K562 (cell line): Measurements from ENCODE around the gene CASP7. TPM values are rescaled to one million over a fixed set of nuclear protein-coding genes. Genes with fewer than 3 reads are reported as not detected.

Experiments
- CEBPG ChIP-seq, 3 experiments: fragments of 200-800 bp in 1 of 3; sonication (Bioruptor generic) in 1 of 3; sonication (generic) in 1 of 3; formaldehyde crosslinking in 1 of 3; IDR thresholded peaks in 2 of 3; conservative IDR thresholded peaks in 1 of 3; 2 replicates each; pipeline versions ENCODE4 v1.6.1 to v1.8.0; 2016 to 2022; ENCODE audit warnings: missing compliant biosample characterization in 2 of 3, missing genetic modification characterization in 2 of 3, mild to moderate bottlenecking in 1 of 3, missing genetic modification reagents in 1 of 3
- FOXA1 ChIP-seq: fragments of 450-650 bp; IDR thresholded peaks from 2 replicates; pipeline ENCODE4 v1.6.1; 2016; ENCODE audit warnings: mild to moderate bottlenecking, borderline replicate concordance
- HCFC1 ChIP-seq: IDR thresholded peaks from 2 replicates; pipeline ENCODE4 v1.6.1; 2012; ENCODE audit warnings: low read depth, low read length, improper control_type of control experiment
- NCOA2 ChIP-seq, 2 experiments: fragments of 450-650 bp; IDR thresholded peaks; 2 replicates each; pipeline ENCODE4 v1.6.1; 2018; ENCODE audit warnings: mild to moderate bottlenecking in 2 of 2, moderate library complexity in 1 of 2; ENCODE audit not compliant: partially characterized antibody in 2 of 2
- SOX6 ChIP-seq: fragments of 450-650 bp; IDR thresholded peaks from 2 replicates; pipeline ENCODE4 v1.6.1; 2014; ENCODE audit warnings: mild to moderate bottlenecking
- THRAP3 ChIP-seq: fragments of 450-650 bp; IDR thresholded peaks from 2 replicates; pipeline ENCODE4 v1.6.1; 2016; ENCODE audit warnings: mild to moderate bottlenecking, inconsistent platforms, borderline replicate concordance
- WHSC1 ChIP-seq: IDR thresholded peaks from one replicate; pipeline ENCODE4 v1.6.1; 2012; ENCODE audit warnings: low read length, control low read depth, inconsistent platforms
- ZFP30 ChIP-seq: fragments of 250-450 bp; sonication (Bioruptor Pico); IDR thresholded peaks from 2 replicates; pipeline ENCODE4 v1.8.0; 2022; ENCODE audit warnings: moderate library complexity, mild to moderate bottlenecking, inconsistent platforms, borderline replicate concordance
- ZNF444 ChIP-seq: fragments of 250-450 bp; sonication (Bioruptor Pico); IDR thresholded peaks from 2 replicates; pipeline ENCODE4 v1.4.0; 2020; ENCODE audit warnings: mild to moderate bottlenecking, moderate library complexity
- polyA plus RNA-seq, 8 experiments: library from polyadenylated mRNA; depleted of rRNA in 4 of 8; stranded (reverse) in 5 of 8; unstranded in 3 of 8; fragments of >200 nt; fragmentation: Nextera tagmentation in 2 of 8; fragmentation: Illumina TruSeq in 1 of 8; extraction: Ambion mirVana in 2 of 8; extraction: Trizol in 1 of 8; gene quantifications; 2 replicates each; pipeline versions ENCODE4 v1.2.1 to v1.2.3, GENCODE V29; 2011 to 2014; ENCODE audit warnings: inconsistent platforms in 1 of 8, missing spikeins in 1 of 8
- total RNA-seq, 7 experiments: library from RNA; depleted of rRNA in 6 of 7; stranded (reverse); fragments of >200 nt in 6 of 7; fragmentation: Illumina TruSeq in 2 of 7; extraction: Trizol in 2 of 7; gene quantifications; 2 replicates each; pipeline versions ENCODE4 v1.2.1 to v1.2.3, GENCODE V29; 2011 to 2021; ENCODE audit warnings: low replicate concordance in 1 of 7
- TF ChIP-seq, protein P1 (sequence below): sonication (generic); formaldehyde crosslinking; IDR thresholded peaks from 2 replicates; pipeline ENCODE4 v1.8.1; 2023; ENCODE audit warnings: mild to moderate bottlenecking, missing genetic modification reagents

Gene CASP7
- total and polyA plus RNA-seq, 9 of the 15 experiments (the other 6 are each of a cell fraction or from before 2014, with no cell fraction given) = 2.2 to 23.3 (median 9.0) TPM

DNA sequence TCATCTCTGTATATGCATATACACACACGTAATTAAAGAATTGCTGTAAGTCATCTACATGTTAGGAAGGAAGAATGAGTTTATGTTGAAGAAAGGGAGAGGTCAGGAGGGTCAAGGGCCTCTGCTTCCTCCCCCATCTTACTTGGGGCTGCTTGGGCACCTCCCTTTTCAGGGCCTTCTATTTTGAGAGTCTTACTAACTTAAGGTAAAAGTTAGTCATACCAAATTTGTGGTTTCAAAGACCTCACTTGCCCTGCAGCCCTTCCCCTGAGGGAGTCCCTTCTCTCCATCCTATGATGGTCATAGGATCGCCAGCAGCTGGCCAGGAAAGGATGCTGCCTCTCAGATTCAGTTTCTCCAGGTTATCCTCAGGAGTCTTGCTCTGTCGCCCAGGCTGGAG, 74.4 kb downstream of the CASP7 start (continued):
- TF ChIP-seq, protein P1, sequence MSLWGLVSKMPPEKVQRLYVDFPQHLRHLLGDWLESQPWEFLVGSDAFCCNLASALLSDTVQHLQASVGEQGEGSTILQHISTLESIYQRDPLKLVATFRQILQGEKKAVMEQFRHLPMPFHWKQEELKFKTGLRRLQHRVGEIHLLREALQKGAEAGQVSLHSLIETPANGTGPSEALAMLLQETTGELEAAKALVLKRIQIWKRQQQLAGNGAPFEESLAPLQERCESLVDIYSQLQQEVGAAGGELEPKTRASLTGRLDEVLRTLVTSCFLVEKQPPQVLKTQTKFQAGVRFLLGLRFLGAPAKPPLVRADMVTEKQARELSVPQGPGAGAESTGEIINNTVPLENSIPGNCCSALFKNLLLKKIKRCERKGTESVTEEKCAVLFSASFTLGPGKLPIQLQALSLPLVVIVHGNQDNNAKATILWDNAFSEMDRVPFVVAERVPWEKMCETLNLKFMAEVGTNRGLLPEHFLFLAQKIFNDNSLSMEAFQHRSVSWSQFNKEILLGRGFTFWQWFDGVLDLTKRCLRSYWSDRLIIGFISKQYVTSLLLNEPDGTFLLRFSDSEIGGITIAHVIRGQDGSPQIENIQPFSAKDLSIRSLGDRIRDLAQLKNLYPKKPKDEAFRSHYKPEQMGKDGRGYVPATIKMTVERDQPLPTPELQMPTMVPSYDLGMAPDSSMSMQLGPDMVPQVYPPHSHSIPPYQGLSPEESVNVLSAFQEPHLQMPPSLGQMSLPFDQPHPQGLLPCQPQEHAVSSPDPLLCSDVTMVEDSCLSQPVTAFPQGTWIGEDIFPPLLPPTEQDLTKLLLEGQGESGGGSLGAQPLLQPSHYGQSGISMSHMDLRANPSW (CRISPR knock-in tag) = no peak
- TF ChIP-seq SOX6 = no peak
- TF ChIP-seq HCFC1 = no peak
- TF ChIP-seq ZNF444 (CRISPR knock-in tag) = no peak
- no peak for TF ChIP-seq WHSC1
- TF ChIP-seq FOXA1 = no peak
- no peak for TF ChIP-seq CEBPG (CRISPR knock-in tag; IDR thresholded peaks at IDR 0.05)
- TF ChIP-seq CEBPG (tag; conservative IDR thresholded peaks at IDR 0.05 in 1 of 2, IDR thresholded peaks at IDR 0.05 in 1 of 2) = no peak
- TF ChIP-seq ZFP30 (CRISPR knock-in tag) = no peak
- TF ChIP-seq NCOA2 (IDR thresholded peaks at IDR 0.05; ENCODE audit: partially characterized antibody in 2 of 2) = no peak
- TF ChIP-seq THRAP3 = no peak
